IPS-11a (cell line): ENCODE data around the gene GJB1.
"Not testable (repeated sequence)": the region's sequence is repeated elsewhere in the genome, so short reads cannot be mapped to it uniquely, and the experiment has no call there.

Source experiments
- H3K4me3 ChIP-seq: one replicate; pipeline ENCODE4 v1.5.1; 2013; ENCODE audit warnings: low read depth, low read length, control low read depth

GJB1 gene

GRCh38 chrX:71254092-71254963 lies 31.3 kb downstream of the GJB1 start, which contains the start of gene ZMYM3:
Gene ZMYM3, minus strand, starts transcription at chrX:71254140. Its CDS starts 885 bp downstream, at chrX:71253255.
- H3K4me3 ChIP-seq, result peak within 1 kb of the TSS; percentile 67

GRCh38 chrX:71256051-71256450 lies 33.0 kb downstream of the GJB1 start:
- no peak overlapping the region for H3K4me3 ChIP-seq

GRCh38 chrX:71256856-71257255 lies 33.8 kb downstream of the GJB1 start:
- H3K4me3 ChIP-seq, result no peak overlapping the region

- H3K4me3 ChIP-seq, result not testable (repeated sequence)
Measured at GRCh38 chrX:71268624-71269023, 45.6 kb downstream of the GJB1 start.

- no peak overlapping the region for H3K4me3 ChIP-seq
Measured at GRCh38 chrX:71269801-71270395, 46.9 kb downstream of the GJB1 start.

GRCh38 chrX:71272313-71272712 lies 49.3 kb downstream of the GJB1 start:
- H3K4me3 ChIP-seq, result not testable (repeated sequence)
